ENCODE results near the gene RNF25. TPM values are rescaled to one million over a fixed set of nuclear protein-coding genes. Genes with fewer than 3 reads are reported as not detected.

Gene RNF25
- total RNA-seq, 2 donors from 2014 or later, result 14.6 to 14.9 TPM

- ATAC-seq (no peak), DNase-seq (no peak)
- intact Hi-C loops (cut with DNase I, micrococcal nuclease), result no loop called here
Observed at GRCh38 chr2:218642121-218642656, 29.6 kb downstream of the RNF25 start.

GRCh38 chr2:218638372-218638771 lies 33.4 kb downstream of the RNF25 start:
- intact Hi-C loops (cut with DNase I, micrococcal nuclease), result no loop called here
- ATAC-seq (no peak), DNase-seq (no peak)

- intact Hi-C loops (cut with DNase I, micrococcal nuclease), result no loop called here
- no peak for DNase-seq
- ATAC-seq, result no peak
Observed at GRCh38 chr2:218635719-218636118, 36.1 kb downstream of the RNF25 start.

- intact Hi-C loops (cut with DNase I, micrococcal nuclease), result no loop called here
- DNase-seq (no peak), ATAC-seq (no peak)
Observed at GRCh38 chr2:218631837-218632236, 40.0 kb downstream of the RNF25 start.

GRCh38 chr2:218627939-218628338 lies 43.9 kb downstream of the RNF25 start:
- no peak for ATAC-seq
- DNase-seq, result no peak
- intact Hi-C loops (cut with DNase I, micrococcal nuclease), result no loop called here

GRCh38 chr2:218626369-218626768 lies 45.4 kb downstream of the RNF25 start:
- intact Hi-C loops (cut with DNase I, micrococcal nuclease), result no loop called here
- DNase-seq (no peak), ATAC-seq (no peak)

GRCh38 chr2:218623366-218623705 lies 48.5 kb downstream of the RNF25 start:
- intact Hi-C loops (cut with DNase I, micrococcal nuclease), result no loop called here
- ATAC-seq (no peak), DNase-seq (no peak)

- intact Hi-C loops (cut with DNase I, micrococcal nuclease), result no loop called here
- DNase-seq (no peak), ATAC-seq (no peak)
Observed at GRCh38 chr2:218622606-218623365, 49.0 kb downstream of the RNF25 start.

GRCh38 chr2:218621007-218621406 lies 50.8 kb downstream of the RNF25 start:
- intact Hi-C loops (cut with DNase I, micrococcal nuclease), result no loop called here
- ATAC-seq (no peak), DNase-seq (no peak)

- DNase-seq (no peak), ATAC-seq (no peak)
- intact Hi-C loops (cut with DNase I, micrococcal nuclease), result no loop called here
Observed at GRCh38 chr2:218618102-218618860, 53.5 kb downstream of the RNF25 start.

- intact Hi-C loops (cut with DNase I, micrococcal nuclease), result no loop called here
- peak; percentile 60 to 63 for DNase-seq
- ATAC-seq, result peak; percentile 100
Observed at GRCh38 chr2:218615868-218616315, 55.9 kb downstream of the RNF25 start.

Other genes starting within 250 kb of the RNF25 start
- 10 to 100 TPM in 1 of 2 donors, 1 to 10 TPM in 1; 9.3 to 14.6 TPM for gene USP37, start 103.7 kb downstream of the RNF25 start, total RNA-seq
- 10 to 100 TPM; 32.7 to 39.1 TPM for gene CNOT9, start 103.2 kb downstream of the RNF25 start, total RNA-seq
- 1 to 10 TPM; 1.0 to 3.8 TPM for gene PLCD4, start 64.1 kb downstream of the RNF25 start, total RNA-seq
- gene ZNF142, start 12.4 kb downstream of the RNF25 start, total RNA-seq, result 10 to 100 TPM; 17.9 to 19.5 TPM
- gene BCS1L, start 12.3 kb downstream of the RNF25 start, total RNA-seq, result 10 to 100 TPM; 29.5 to 30.2 TPM
- gene STK36, start 84 bp upstream of the RNF25 start, total RNA-seq, result 10 to 100 TPM; 21.3 to 25.6 TPM
- 10 to 100 TPM; 17.6 to 25.4 TPM for gene TTLL4, start 38.8 kb upstream of the RNF25 start, total RNA-seq
- 10 to 100 TPM; 28.1 to 52.7 TPM for gene CYP27A1, start 110.1 kb upstream of the RNF25 start, total RNA-seq
- gene PRKAG3, start 159.8 kb upstream of the RNF25 start, total RNA-seq, result not detected
- gene WNT6, start 187.8 kb upstream of the RNF25 start, total RNA-seq, result under 1 TPM; 0.43 to 0.92 TPM
- gene WNT10A, start 208.8 kb upstream of the RNF25 start, total RNA-seq, result 1 to 10 TPM in 1 of 2 donors, under 1 TPM in 1; 0.31 to 1.9 TPM